Measurements from ENCODE around the gene ROR2.

The ROR2 gene

GRCh38 chr9:91591627-91592026 is 358.4 kb downstream of the ROR2 start:
- no peaks in the 10 kb centered on the region for H3K4me1 Mint-ChIP-seq
- no peak overlapping the region for H3K4me3 Mint-ChIP-seq
- no peak for ATAC-seq (replicated peaks)
- no peak for DNase-seq
- peaks cover 8 to 27% of the 10 kb centered on the region in 2 donors for H3K27me3 Mint-ChIP-seq
- no peaks in the 10 kb centered on the region for H3K36me3 Mint-ChIP-seq
- H3K9me3 Mint-ChIP-seq, result no peaks in the 10 kb centered on the region
- H3K27ac Mint-ChIP-seq, result no peak overlapping the region

- no peaks in the 10 kb centered on the region for H3K4me1 Mint-ChIP-seq
- H3K36me3 Mint-ChIP-seq, result no peaks in the 10 kb centered on the region
- no peaks in the 10 kb centered on the region for H3K9me3 Mint-ChIP-seq
- no peak overlapping the region for H3K27ac Mint-ChIP-seq
- no peak for DNase-seq
- ATAC-seq (replicated peaks), result peak in 1 of 2 donors; percentile 16
- H3K4me3 Mint-ChIP-seq, result no peak overlapping the region
- H3K27me3 Mint-ChIP-seq, result peaks cover 9 to 25% of the 10 kb centered on the region in 2 donors
Measured at GRCh38 chr9:91589101-91589553, 360.9 kb downstream of the ROR2 start.

- peaks cover 15 to 17% of the 10 kb centered on the region in 2 donors for H3K27me3 Mint-ChIP-seq
- H3K36me3 Mint-ChIP-seq, result no peaks in the 10 kb centered on the region
- H3K4me3 Mint-ChIP-seq, result no peak overlapping the region
- DNase-seq (no peak), ATAC-seq (replicated peaks) (no peak)
- H3K4me1 Mint-ChIP-seq, result no peaks in the 10 kb centered on the region
- H3K9me3 Mint-ChIP-seq, result peaks cover 4 to 7% of the 10 kb centered on the region in 2 donors
- H3K27ac Mint-ChIP-seq, result no peak overlapping the region
Measured at GRCh38 chr9:91586282-91586681, 363.7 kb downstream of the ROR2 start.

- no peaks in the 10 kb centered on the region for H3K4me1 Mint-ChIP-seq
- peaks cover 4 to 7% of the 10 kb centered on the region in 2 donors for H3K9me3 Mint-ChIP-seq
- no peak overlapping the region for H3K4me3 Mint-ChIP-seq
- ATAC-seq (replicated peaks), result no peak
- peaks cover 15 to 26% of the 10 kb centered on the region in 2 donors for H3K27me3 Mint-ChIP-seq
- H3K36me3 Mint-ChIP-seq, result no peaks in the 10 kb centered on the region
- DNase-seq, result no peak
- no peak overlapping the region for H3K27ac Mint-ChIP-seq
Measured at GRCh38 chr9:91583966-91584365, 366.1 kb downstream of the ROR2 start.

DNA sequence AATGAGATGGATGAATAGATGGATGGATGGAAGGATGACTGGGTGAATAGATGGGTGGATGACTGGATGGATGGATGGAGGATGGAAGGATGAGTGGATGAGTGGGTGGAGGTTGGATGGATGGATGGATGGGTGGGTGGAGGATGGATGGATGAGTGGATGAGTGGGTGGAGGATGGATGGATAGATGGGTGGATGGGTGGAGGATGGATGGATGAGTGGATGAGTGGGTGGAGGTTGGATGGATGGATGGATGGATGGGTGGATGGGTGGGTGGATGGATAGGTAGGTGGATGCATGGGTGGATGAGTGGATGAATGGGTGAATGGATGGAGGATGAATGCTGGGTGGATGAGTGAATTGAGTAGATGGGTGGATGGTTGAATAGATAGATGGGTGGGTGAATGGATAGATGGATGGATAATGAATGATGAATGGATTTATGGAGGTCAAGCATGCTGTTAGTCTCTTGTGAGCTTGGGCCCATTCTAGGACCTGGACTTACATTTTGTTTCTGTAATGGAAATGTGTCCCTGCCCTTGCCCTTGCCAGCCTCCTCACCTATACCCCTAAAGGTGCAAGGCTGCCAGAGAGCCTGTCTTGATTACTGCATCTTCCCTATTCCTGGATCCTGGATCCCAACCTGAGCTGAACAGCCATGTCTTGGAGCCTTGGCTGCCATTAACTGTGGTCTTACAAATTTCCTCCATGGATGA is 366.7 kb downstream of the ROR2 start:
- Mint-ChIP-seq H3K27ac (no peak overlapping the region), H3K36me3 (no peaks in the 10 kb centered on the region), H3K9me3 (peaks cover 4 to 7% of the 10 kb centered on the region in 2 donors), H3K4me3 (no peak overlapping the region), H3K4me1 (no peaks in the 10 kb centered on the region), H3K27me3 (peaks cover 15 to 20% of the 10 kb centered on the region in 2 donors)
- DNase-seq (no peak), ATAC-seq (replicated peaks) (no peak)

DNA sequence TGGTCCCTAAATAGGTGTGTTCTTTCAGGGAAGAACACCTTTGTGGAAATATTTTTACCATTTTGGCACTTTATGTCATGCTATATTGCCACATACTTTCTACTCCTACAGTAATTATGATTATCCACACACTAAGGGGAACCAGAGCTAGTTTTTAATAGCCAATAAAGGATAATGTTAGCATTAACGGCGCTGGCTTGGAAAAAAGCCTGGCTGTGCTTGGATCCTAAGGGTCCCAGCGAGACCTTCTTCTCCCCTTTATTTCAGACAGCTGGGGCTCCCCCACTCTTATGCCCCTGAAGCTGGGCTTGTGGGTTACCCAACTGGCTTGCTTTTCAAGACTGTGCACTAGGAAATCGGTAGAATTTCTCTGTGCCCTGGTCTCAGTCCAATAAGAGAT is 367.8 kb downstream of the ROR2 start:
- no peak for DNase-seq
- H3K4me1 Mint-ChIP-seq, result no peaks in the 10 kb centered on the region
- peaks cover 4 to 7% of the 10 kb centered on the region in 2 donors for H3K9me3 Mint-ChIP-seq
- no peak overlapping the region for H3K4me3 Mint-ChIP-seq
- no peaks in the 10 kb centered on the region for H3K36me3 Mint-ChIP-seq
- H3K27ac Mint-ChIP-seq, result no peak overlapping the region
- ATAC-seq (replicated peaks), result no peak
- peaks cover 15 to 20% of the 10 kb centered on the region in 2 donors for H3K27me3 Mint-ChIP-seq

GRCh38 chr9:91580136-91580535 is 369.9 kb downstream of the ROR2 start:
- DNase-seq (no peak), ATAC-seq (replicated peaks) (peak in 1 of 2 donors; percentile 27)
- peaks cover 4 to 7% of the 10 kb centered on the region in 2 donors for H3K9me3 Mint-ChIP-seq
- H3K27ac Mint-ChIP-seq, result no peak overlapping the region
- H3K4me3 Mint-ChIP-seq, result no peak overlapping the region
- H3K36me3 Mint-ChIP-seq, result no peaks in the 10 kb centered on the region
- no peaks in the 10 kb centered on the region for H3K4me1 Mint-ChIP-seq
- peaks cover 15 to 20% of the 10 kb centered on the region in 2 donors for H3K27me3 Mint-ChIP-seq

DNA sequence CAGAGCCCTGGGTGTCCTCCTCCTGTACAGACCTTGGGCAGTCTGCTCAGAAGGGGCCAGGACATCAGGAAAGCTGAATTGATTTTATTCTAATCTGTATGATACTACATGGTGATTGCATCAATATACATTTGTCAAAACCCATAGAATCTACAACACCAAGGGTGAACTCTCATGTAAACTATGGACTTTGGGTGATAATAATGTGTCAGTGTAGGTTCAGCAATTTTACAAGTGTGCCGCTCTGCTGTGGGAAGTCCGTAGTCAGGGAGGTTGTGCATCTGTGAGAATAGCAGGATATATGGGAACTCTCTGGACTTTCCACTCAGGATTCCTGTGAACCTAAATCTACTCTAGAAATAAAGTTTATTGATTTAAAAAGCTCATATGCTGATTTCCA is 371.1 kb downstream of the ROR2 start:
- H3K27ac Mint-ChIP-seq, result no peak overlapping the region
- H3K36me3 Mint-ChIP-seq, result no peaks in the 10 kb centered on the region
- H3K9me3 Mint-ChIP-seq, result peaks cover 4 to 7% of the 10 kb centered on the region in 2 donors
- DNase-seq, result no peak
- H3K27me3 Mint-ChIP-seq, result peaks cover 17 to 20% of the 10 kb centered on the region in 2 donors
- ATAC-seq (replicated peaks), result no peak
- H3K4me1 Mint-ChIP-seq, result no peaks in the 10 kb centered on the region
- H3K4me3 Mint-ChIP-seq, result no peak overlapping the region

DNA sequence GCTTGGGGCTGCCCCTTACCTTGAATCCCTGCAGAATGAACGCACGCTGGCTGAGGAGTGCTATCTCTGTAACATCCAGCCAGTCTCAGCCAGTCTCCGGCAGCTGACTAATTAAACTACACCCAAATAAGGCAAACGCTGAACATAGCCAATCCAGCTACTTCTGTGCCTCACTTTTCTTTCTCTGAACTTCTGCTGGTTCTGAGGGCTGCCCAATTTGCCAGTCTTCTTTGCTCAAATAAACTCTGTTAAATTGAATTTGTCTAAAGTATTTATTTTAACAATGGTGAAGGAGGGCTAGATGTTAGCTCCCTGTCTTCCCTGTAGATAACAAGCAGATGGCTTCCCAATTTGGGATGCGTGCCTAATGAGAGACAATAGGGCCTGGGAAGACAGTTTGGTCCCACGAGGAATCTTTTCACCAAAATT is 372.4 kb downstream of the ROR2 start:
- no peak for ATAC-seq (replicated peaks)
- Mint-ChIP-seq H3K9me3 (peaks cover 0 to 7% of the 10 kb centered on the region in 2 donors), H3K27me3 (peaks cover 9 to 20% of the 10 kb centered on the region in 2 donors)

GRCh38 chr9:91572811-91573210 is 377.2 kb downstream of the ROR2 start:
- ATAC-seq (replicated peaks) (no peak), DNase-seq (no peak)
- Mint-ChIP-seq H3K9me3 (peaks cover 0 to 8% of the 10 kb centered on the region in 2 donors), H3K27me3 (peaks cover 22 to 27% of the 10 kb centered on the region in 2 donors), H3K4me1 (no peaks in the 10 kb centered on the region), H3K4me3 (no peak overlapping the region), H3K27ac (no peak overlapping the region), H3K36me3 (peaks cover 0 to 1% of the 10 kb centered on the region in 2 donors)

More for the DNA sequence above, 372.4 kb downstream of the ROR2 start:
- no peak overlapping the region for H3K27ac Mint-ChIP-seq
- peaks cover 0 to 1% of the 10 kb centered on the region in 2 donors for H3K36me3 Mint-ChIP-seq
- no peaks in the 10 kb centered on the region for H3K4me1 Mint-ChIP-seq
- no peak for DNase-seq
- H3K4me3 Mint-ChIP-seq, result no peak overlapping the region

DNA sequence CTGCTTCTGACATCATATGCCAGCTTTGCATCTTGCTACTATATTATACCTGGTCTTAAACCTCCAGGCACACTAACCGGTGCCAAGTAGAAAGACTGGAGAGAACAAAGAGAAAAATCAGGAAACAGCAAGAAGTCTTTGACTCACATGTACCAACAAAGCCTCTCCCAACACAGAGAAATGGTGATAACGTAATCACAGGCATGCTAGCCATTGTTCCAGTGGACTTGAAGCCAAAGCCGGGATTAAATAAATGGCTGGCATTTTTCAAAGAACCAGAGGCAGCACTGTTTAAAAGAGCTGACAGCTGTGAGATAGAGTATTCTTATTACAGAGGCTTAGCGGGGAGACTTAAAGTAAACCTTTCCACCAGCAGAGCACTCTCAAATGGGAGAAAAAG is 378.0 kb downstream of the ROR2 start:
- H3K27me3 Mint-ChIP-seq, result peaks cover 22 to 27% of the 10 kb centered on the region in 2 donors

GRCh38 chr9:91571036-91571435 is 379.0 kb downstream of the ROR2 start:
- Mint-ChIP-seq H3K27ac (no peak overlapping the region), H3K27me3 (peaks cover 22 to 27% of the 10 kb centered on the region in 2 donors), H3K4me1 (no peaks in the 10 kb centered on the region), H3K36me3 (peaks cover 0 to 1% of the 10 kb centered on the region in 2 donors), H3K4me3 (no peak overlapping the region), H3K9me3 (peaks cover 0 to 8% of the 10 kb centered on the region in 2 donors)
- no peak for ATAC-seq (replicated peaks)
- no peak for DNase-seq

More for the DNA sequence above, 378.0 kb downstream of the ROR2 start:
- H3K9me3 Mint-ChIP-seq, result peaks cover 0 to 8% of the 10 kb centered on the region in 2 donors
- DNase-seq (no peak), ATAC-seq (replicated peaks) (no peak)
- peaks cover 0 to 1% of the 10 kb centered on the region in 2 donors for H3K36me3 Mint-ChIP-seq
- H3K4me3 Mint-ChIP-seq, result no peak overlapping the region
- no peak overlapping the region for H3K27ac Mint-ChIP-seq
- no peaks in the 10 kb centered on the region for H3K4me1 Mint-ChIP-seq

DNA sequence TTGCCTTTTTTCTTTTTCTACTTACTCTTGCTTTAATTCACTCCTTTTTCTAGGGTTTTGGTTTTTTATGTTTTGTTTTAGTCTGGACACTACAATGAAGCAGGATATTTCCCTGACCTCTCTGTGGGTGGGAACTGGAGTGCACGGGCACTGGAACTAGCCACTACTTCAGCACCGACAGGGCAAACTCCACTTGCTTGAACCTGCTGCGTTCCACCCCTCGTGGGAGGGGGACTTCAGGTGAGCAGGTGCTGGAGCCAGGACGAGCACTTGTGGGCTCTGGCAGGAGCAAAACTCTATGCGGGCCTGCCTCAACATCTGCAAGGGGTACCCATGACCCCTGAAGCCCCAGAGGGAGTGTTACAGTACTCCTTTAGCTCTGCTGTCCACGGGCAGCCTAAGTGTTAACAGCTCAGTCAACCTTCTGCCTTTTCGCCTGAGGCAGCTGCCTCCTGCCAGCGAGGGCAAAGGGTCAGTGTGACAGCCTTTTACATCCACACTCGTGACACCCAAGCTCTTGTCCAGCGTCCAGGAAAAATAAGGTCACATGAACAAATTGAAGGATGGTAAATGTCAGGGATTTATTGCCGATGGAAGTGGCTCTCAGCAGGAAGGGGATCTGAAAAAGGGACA is 382.3 kb downstream of the ROR2 start:
- peaks cover 0 to 3% of the 10 kb centered on the region in 2 donors for H3K9me3 Mint-ChIP-seq
- DNase-seq, result no peak
- no peak for ATAC-seq (replicated peaks)
- H3K4me3 Mint-ChIP-seq, result no peak overlapping the region
- H3K27ac Mint-ChIP-seq, result no peak overlapping the region
- H3K27me3 Mint-ChIP-seq, result peaks cover 26 to 37% of the 10 kb centered on the region in 2 donors
- H3K36me3 Mint-ChIP-seq, result no peaks in the 10 kb centered on the region
- no peaks in the 10 kb centered on the region for H3K4me1 Mint-ChIP-seq

GRCh38 chr9:91564081-91564670 is 385.9 kb downstream of the ROR2 start:
- Mint-ChIP-seq H3K4me1 (no peaks in the 10 kb centered on the region), H3K9me3 (peaks cover 0 to 1% of the 10 kb centered on the region in 2 donors), H3K27me3 (peaks cover 20 to 37% of the 10 kb centered on the region in 2 donors), H3K36me3 (no peaks in the 10 kb centered on the region), H3K4me3 (no peak overlapping the region), H3K27ac (no peak overlapping the region)
- DNase-seq (no peak), ATAC-seq (replicated peaks) (no peak)

Data from stimulated activated naive B cell treated with anti-CD40 and anti-IgM and Interleukin-4, amounts not matched to agents 10 μg/mL and 1 μg/mL and 100 μg/mL, for 72 hours (primary cell).